Calu3 (cell line): ENCODE results near the gene RAB4B. TPM values are rescaled to one million over a fixed set of nuclear protein-coding genes. Genes with fewer than 3 reads are reported as not detected.
A peak's percentile ranks its signal among the peaks of the same experiment; 100 is the strongest.
"Not testable (repeated sequence)": the region's sequence is repeated elsewhere in the genome, so short reads cannot be mapped to it uniquely, and the experiment has no call there.

Experiments used
- BruUV-seq: library from RNA; stranded (reverse); fragments of 400-500 nt; replicated peaks from 2 replicates; lab custom pipeline; 2021; lab: Mats Ljungman, UMichigan
- CTCF ChIA-PET: fragments of 300-600 bp; sonication (Branson Sonifier 250); formaldehyde crosslinking; loops from one replicate; lab custom pipeline; 2022; ENCODE audit warnings: antibody characterized with exemption; lab: Charles Lee
- DNase-seq: peaks from one replicate; pipeline ENCODE4 v3.0.0; 2022
- H3K27ac Mint-ChIP-seq: one replicate; pipeline ENCODE4 v1.8.0; 2022; ENCODE audit warnings: mixed read lengths; ENCODE audit not compliant: unreplicated experiment
- H3K27me3 Mint-ChIP-seq: one replicate; pipeline ENCODE4 v1.8.0; 2022; ENCODE audit warnings: mixed read lengths; ENCODE audit not compliant: unreplicated experiment
- H3K36me3 Mint-ChIP-seq: one replicate; pipeline ENCODE4 v1.8.0; 2022; ENCODE audit warnings: mild to moderate bottlenecking, moderate library complexity, mixed read lengths; ENCODE audit not compliant: insufficient read depth, unreplicated experiment
- H3K4me1 Mint-ChIP-seq: one replicate; pipeline ENCODE4 v1.8.0; 2022; ENCODE audit warnings: mild to moderate bottlenecking, low read depth, mixed read lengths; ENCODE audit not compliant: unreplicated experiment
- H3K4me3 Mint-ChIP-seq: one replicate; pipeline ENCODE4 v1.8.0; 2022; ENCODE audit warnings: mild to moderate bottlenecking, low read depth, moderate library complexity, mixed read lengths; ENCODE audit not compliant: unreplicated experiment
- H3K9me3 Mint-ChIP-seq: one replicate; pipeline ENCODE4 v1.8.0; 2022; ENCODE audit warnings: low read depth, mixed read lengths; ENCODE audit not compliant: unreplicated experiment
- CTCF ChIP-seq: fragments of 200-600 bp; IDR thresholded peaks from one replicate; pipeline ENCODE4 v1.8.0; 2022; ENCODE audit warnings: antibody characterized with exemption; ENCODE audit not compliant: unreplicated experiment
- intact Hi-C: fragments of 100-400 bp; cut with micrococcal nuclease; formaldehyde crosslinking; loops from one replicate; pipeline ENCODE4 v1.10.0; 2022; ENCODE audit not compliant: unreplicated experiment
- total RNA-seq: library from RNA; stranded (reverse); gene quantifications from 2 replicates; pipeline ENCODE4 v1.2.3, GENCODE V29; 2022

The RAB4B gene
- total RNA-seq, 1 experiment from 2014 or later = 22.7 TPM

GRCh38 chr19:40778706-40779284 is 748 bp downstream of the RAB4B start:
- H3K9me3 Mint-ChIP-seq = no peaks in the 10 kb centered on the region
- H3K4me3 Mint-ChIP-seq = peak overlapping the region; percentile 86
- no TSS peak for BruUV-seq
- no peaks in the 10 kb centered on the region for H3K27me3 Mint-ChIP-seq
- H3K36me3 Mint-ChIP-seq = peaks cover 69% of the 10 kb centered on the region
- no peak for DNase-seq
- CTCF ChIA-PET = interaction anchor here (0.6 to 2.9 kb wide), 11 partner anchors 16 to 563 kb away, joined by 3 to 15 read pairs (median 4); partner anchors contain the start of genes ACTMAP, COQ8B, EGLN2 and ITPKC
- TF ChIP-seq CTCF = no peak
- peak overlapping the region; percentile 85 for H3K27ac Mint-ChIP-seq
- H3K4me1 Mint-ChIP-seq = peaks cover 30% of the 10 kb centered on the region
- intact Hi-C loops = loop anchor here (10.0 kb wide), 1 partner anchor 114 kb away; no protein-coding TSS in a partner anchor

GRCh38 chr19:40780582-40780981 is 2.5 kb downstream of the RAB4B start:
- DNase-seq = no peak
- no peaks in the 10 kb centered on the region for H3K27me3 Mint-ChIP-seq
- BruUV-seq = no TSS peak
- no peak overlapping the region for H3K27ac Mint-ChIP-seq
- no peaks in the 10 kb centered on the region for H3K9me3 Mint-ChIP-seq
- H3K36me3 Mint-ChIP-seq = peaks cover 52% of the 10 kb centered on the region
- no peak for TF ChIP-seq CTCF
- intact Hi-C loops = no loop called here
- CTCF ChIA-PET = no interaction called here
- H3K4me3 Mint-ChIP-seq = no peak overlapping the region
- H3K4me1 Mint-ChIP-seq = peaks cover 16% of the 10 kb centered on the region

- Mint-ChIP-seq H3K9me3 (no peaks in the 10 kb centered on the region), H3K4me1 (peaks cover 11% of the 10 kb centered on the region), H3K36me3 (peaks cover 48% of the 10 kb centered on the region), H3K27ac (no peak overlapping the region), H3K4me3 (no peak overlapping the region), H3K27me3 (no peaks in the 10 kb centered on the region)
- CTCF ChIA-PET = no interaction called here
- BruUV-seq = no TSS peak
- intact Hi-C loops = no loop called here
- no peak for TF ChIP-seq CTCF
- DNase-seq = no peak
These were observed 3.1 kb downstream of the RAB4B start for GRCh38 chr19:40781140-40781539.

GRCh38 chr19:40783711-40784110 is 5.7 kb downstream of the RAB4B start:
- CTCF ChIA-PET = no interaction called here

GRCh38 chr19:40784146-40784545 is 6.1 kb downstream of the RAB4B start:
- peaks cover 35% of the 10 kb centered on the region for H3K36me3 Mint-ChIP-seq
- H3K4me3 Mint-ChIP-seq, H3K4me1 Mint-ChIP-seq, CTCF ChIA-PET, H3K9me3 Mint-ChIP-seq, DNase-seq, BruUV-seq, H3K27ac Mint-ChIP-seq, H3K27me3 Mint-ChIP-seq, intact Hi-C loops: not testable (repeated sequence)

More at GRCh38 chr19:40783711-40784110, 5.7 kb downstream of the RAB4B start:
- Mint-ChIP-seq H3K4me3 (no peak overlapping the region), H3K9me3 (no peaks in the 10 kb centered on the region), H3K27ac (no peak overlapping the region), H3K36me3 (peaks cover 38% of the 10 kb centered on the region), H3K4me1 (peaks cover 5% of the 10 kb centered on the region), H3K27me3 (no peaks in the 10 kb centered on the region)
- no TSS peak for BruUV-seq
- TF ChIP-seq CTCF = no peak
- intact Hi-C loops = no loop called here
- no peak for DNase-seq
